ENCODE data around the gene PDCD11.

PDCD11 gene

DNA sequence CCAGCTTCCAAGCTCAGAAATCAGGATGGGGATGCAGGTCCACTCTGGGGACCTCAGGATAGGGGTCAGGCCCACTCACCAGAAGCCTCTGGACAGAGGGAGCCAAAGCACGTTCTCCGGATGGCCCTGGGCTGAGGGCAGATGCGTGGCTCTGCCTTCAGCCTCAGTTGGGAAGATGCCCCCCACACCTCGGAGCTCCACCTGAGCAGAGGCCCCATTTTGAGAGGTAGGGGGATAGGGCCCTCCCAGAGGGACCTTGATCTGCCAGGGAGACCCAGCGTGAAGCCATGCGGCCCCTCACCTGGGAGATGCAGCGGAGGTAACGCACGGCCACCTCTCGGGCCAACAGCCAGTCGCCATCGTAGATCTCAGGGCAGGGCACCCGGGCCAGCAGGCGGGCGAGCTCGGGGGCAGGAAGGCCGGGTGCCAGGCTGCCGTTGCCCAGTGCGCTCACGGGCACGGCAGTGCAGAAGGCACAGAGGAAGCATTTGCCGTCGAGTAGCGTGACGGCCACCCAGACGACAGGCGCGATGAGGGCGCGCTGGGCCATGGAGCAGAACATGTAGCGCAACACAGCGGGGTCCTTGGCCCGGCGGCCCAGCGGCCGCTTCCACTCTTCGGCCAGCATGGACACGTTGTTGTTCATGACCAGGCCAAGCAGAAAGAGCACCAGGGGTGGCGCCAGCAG lies 61.6 kb downstream of the PDCD11 start:
- Histone ChIP-seq H3K27me3 (ENCODE audit: insufficient read depth, low read length) (no peaks in the 10 kb centered on the region), H3K36me3 (ENCODE audit: insufficient read depth, low read length) (no peaks in the 10 kb centered on the region), H2AFZ (ENCODE audit: low read length) (no peak overlapping the region), H3K79me2 (ENCODE audit: insufficient read depth, low read length) (no peaks in the 10 kb centered on the region), H3K9ac (ENCODE audit: low read length) (no peak overlapping the region), H3F3A (ENCODE audit: insufficient read depth, low read length) (no peaks in the 10 kb centered on the region; the same call in 1 of the 2 replicates), H3K4me2 (ENCODE audit: low read length) (no peak overlapping the region), H3K27ac (ENCODE audit: low read depth, low read length, poor library complexity, severe bottlenecking) (no peak overlapping the region), H3K9me3 (ENCODE audit: low read length) (no peaks in the 10 kb centered on the region), H3K4me1 (ENCODE audit: insufficient read depth, low read length, severe bottlenecking) (no peaks in the 10 kb centered on the region), H4K20me1 (ENCODE audit: insufficient read depth, low read length) (no peaks in the 10 kb centered on the region), H3K9me2 (ENCODE audit: low read depth, low read length) (no peaks in the 10 kb centered on the region), H3K4me3 (ENCODE audit: low read depth, low read length, poor library complexity, severe bottlenecking) (no peak overlapping the region)
- TF ChIP-seq, protein P1, sequence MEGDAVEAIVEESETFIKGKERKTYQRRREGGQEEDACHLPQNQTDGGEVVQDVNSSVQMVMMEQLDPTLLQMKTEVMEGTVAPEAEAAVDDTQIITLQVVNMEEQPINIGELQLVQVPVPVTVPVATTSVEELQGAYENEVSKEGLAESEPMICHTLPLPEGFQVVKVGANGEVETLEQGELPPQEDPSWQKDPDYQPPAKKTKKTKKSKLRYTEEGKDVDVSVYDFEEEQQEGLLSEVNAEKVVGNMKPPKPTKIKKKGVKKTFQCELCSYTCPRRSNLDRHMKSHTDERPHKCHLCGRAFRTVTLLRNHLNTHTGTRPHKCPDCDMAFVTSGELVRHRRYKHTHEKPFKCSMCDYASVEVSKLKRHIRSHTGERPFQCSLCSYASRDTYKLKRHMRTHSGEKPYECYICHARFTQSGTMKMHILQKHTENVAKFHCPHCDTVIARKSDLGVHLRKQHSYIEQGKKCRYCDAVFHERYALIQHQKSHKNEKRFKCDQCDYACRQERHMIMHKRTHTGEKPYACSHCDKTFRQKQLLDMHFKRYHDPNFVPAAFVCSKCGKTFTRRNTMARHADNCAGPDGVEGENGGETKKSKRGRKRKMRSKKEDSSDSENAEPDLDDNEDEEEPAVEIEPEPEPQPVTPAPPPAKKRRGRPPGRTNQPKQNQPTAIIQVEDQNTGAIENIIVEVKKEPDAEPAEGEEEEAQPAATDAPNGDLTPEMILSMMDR (IDR thresholded peaks at IDR 0.05; ENCODE audit: low read length): no peak
- TF ChIP-seq EZH2 (IDR thresholded peaks at IDR 0.05; ENCODE audit: borderline replicate concordance, low read length): no peak

DNA sequence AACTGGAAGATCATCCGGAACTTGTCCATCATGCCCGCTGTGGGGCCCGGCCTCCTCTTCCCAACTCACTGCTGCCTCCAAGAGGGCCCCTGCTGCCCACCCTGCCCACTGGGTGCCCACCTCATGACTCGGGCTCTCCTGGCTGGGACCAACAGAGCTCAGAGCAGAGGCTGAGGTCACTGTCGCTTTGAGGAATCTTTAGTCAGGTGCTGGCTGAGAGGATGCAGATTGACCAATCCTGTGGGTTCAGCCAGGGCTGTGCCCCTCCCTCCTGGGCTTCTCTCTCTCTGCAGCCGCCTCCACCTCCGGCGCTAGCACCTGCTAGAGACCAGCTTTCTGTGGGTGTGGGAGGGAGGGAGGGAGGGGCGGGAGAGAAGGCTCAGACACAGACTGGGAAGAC lies 62.3 kb downstream of the PDCD11 start, which contains the start of gene CALHM1:
Gene CALHM1, minus strand, starts transcription at position 181 of the 400 bp plus-strand sequence. Its CDS starts 149 bp downstream, at position 32.
- Histone ChIP-seq H3K4me2 (ENCODE audit: low read length) (no peak within 1 kb of the TSS), H3K4me1 (ENCODE audit: insufficient read depth, low read length, severe bottlenecking) (no peaks in the 10 kb centered on the region), H4K20me1 (ENCODE audit: insufficient read depth, low read length) (no peaks in the 10 kb centered on the region), H3K27me3 (ENCODE audit: insufficient read depth, low read length) (no peaks in the 10 kb centered on the region), H3F3A (ENCODE audit: insufficient read depth, low read length) (no peaks in the 10 kb centered on the region; the same call in 1 of the 2 replicates), H2AFZ (ENCODE audit: low read length) (no peak within 1 kb of the TSS), H3K79me2 (ENCODE audit: insufficient read depth, low read length) (no peaks in the 10 kb centered on the region), H3K36me3 (ENCODE audit: insufficient read depth, low read length) (no peaks in the 10 kb centered on the region), H3K9ac (ENCODE audit: low read length) (no peak within 1 kb of the TSS), H3K9me2 (ENCODE audit: low read depth, low read length) (no peaks in the 10 kb centered on the region), H3K4me3 (ENCODE audit: low read depth, low read length, poor library complexity, severe bottlenecking) (no peak within 1 kb of the TSS), H3K27ac (ENCODE audit: low read depth, low read length, poor library complexity, severe bottlenecking) (no peak within 1 kb of the TSS), H3K9me3 (ENCODE audit: low read length) (no peaks in the 10 kb centered on the region)
- TF ChIP-seq, protein P1 (IDR thresholded peaks at IDR 0.05; ENCODE audit: low read length): no peak
- no peak for TF ChIP-seq EZH2 (IDR thresholded peaks at IDR 0.05; ENCODE audit: borderline replicate concordance, low read length)

DNA sequence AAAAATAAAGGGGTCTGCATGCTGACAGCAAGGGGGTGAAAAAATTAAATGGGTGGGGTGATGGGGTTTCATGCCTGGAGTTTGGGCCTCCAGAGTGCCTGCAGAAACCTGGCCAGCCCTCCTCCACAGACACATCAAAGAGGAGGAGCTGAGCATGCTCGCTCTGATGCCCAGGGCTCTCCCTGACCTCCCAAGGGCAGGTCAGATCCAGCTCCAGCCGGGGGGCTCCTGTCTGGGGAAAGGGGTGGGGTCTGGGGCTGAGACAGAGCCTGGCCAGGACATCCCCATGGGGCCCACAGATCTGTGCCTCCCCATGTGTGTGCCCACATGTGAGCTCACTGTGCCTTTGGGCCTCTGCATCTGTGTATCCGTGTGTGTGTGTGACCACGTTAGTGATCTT lies 63.2 kb downstream of the PDCD11 start:
- H3K36me3 ChIP-seq (ENCODE audit: insufficient read depth, low read length): no peaks in the 10 kb centered on the region
- no peaks in the 10 kb centered on the region for H3F3A ChIP-seq (ENCODE audit: insufficient read depth, low read length)
- H3K9me2 ChIP-seq (ENCODE audit: low read depth, low read length): no peaks in the 10 kb centered on the region
- H3K4me2 ChIP-seq (ENCODE audit: low read length): no peak overlapping the region
- no peak overlapping the region for H3K27ac ChIP-seq (ENCODE audit: low read depth, low read length, poor library complexity, severe bottlenecking)
- H3K27me3 ChIP-seq (ENCODE audit: insufficient read depth, low read length): no peaks in the 10 kb centered on the region
- H3K4me3 ChIP-seq (ENCODE audit: low read depth, low read length, poor library complexity, severe bottlenecking): no peak overlapping the region
- TF ChIP-seq, protein P1 (IDR thresholded peaks at IDR 0.05; ENCODE audit: low read length): no peak
- no peak for TF ChIP-seq EZH2 (IDR thresholded peaks at IDR 0.05; ENCODE audit: borderline replicate concordance, low read length)
- H4K20me1 ChIP-seq (ENCODE audit: insufficient read depth, low read length): no peaks in the 10 kb centered on the region
- H2AFZ ChIP-seq (ENCODE audit: low read length): no peak overlapping the region
- no peaks in the 10 kb centered on the region for H3K9me3 ChIP-seq (ENCODE audit: low read length)
- no peaks in the 10 kb centered on the region for H3K79me2 ChIP-seq (ENCODE audit: insufficient read depth, low read length)
- no peak overlapping the region for H3K9ac ChIP-seq (ENCODE audit: low read length)
- H3K4me1 ChIP-seq (ENCODE audit: insufficient read depth, low read length, severe bottlenecking): no peaks in the 10 kb centered on the region
